NB4 (cell line): ENCODE measurements around the gene ADAM10.
A peak's percentile ranks its signal among the peaks of the same experiment; 100 is the strongest.

Experiments used
- DNase-seq: peaks from one replicate; pipeline ENCODE4 v3.0.0; 2010; ENCODE audit warnings: low read depth
- H3K4me3 ChIP-seq: one replicate; pipeline ENCODE4 v1.5.1; 2011; ENCODE audit warnings: mild to moderate bottlenecking, low read depth, low read length, moderate library complexity
- CTCF ChIP-seq: IDR thresholded peaks from one replicate; pipeline ENCODE4 v1.5.1; 2012; ENCODE audit warnings: low read depth, low read length
- MAX ChIP-seq: IDR thresholded peaks from 2 replicates; pipeline ENCODE4 v1.6.1; 2011; ENCODE audit warnings: low read depth, low read length
- MYC ChIP-seq: IDR thresholded peaks from 2 replicates; pipeline ENCODE4 v1.6.1; 2011; ENCODE audit warnings: low read depth, low read length
- POLR2A ChIP-seq: IDR thresholded peaks from 2 replicates; pipeline ENCODE4 v1.6.1; 2011; ENCODE audit warnings: mild to moderate bottlenecking; ENCODE audit not compliant: insufficient read length; ENCODE audit errors: extremely low read depth

Gene ADAM10

GRCh38 chr15:58762731-58763130, 13.2 kb upstream of the ADAM10 start:
- no peak for TF ChIP-seq CTCF
- TF ChIP-seq MAX: no peak
- no peak for TF ChIP-seq MYC
- TF ChIP-seq POLR2A: no peak
- no peak overlapping the region for H3K4me3 ChIP-seq
- DNase-seq: no peak

GRCh38 chr15:58762285-58762684, 12.8 kb upstream of the ADAM10 start:
- no peak for DNase-seq
- TF ChIP-seq MAX (no peak), POLR2A (no peak), MYC (no peak), CTCF (no peak)
- no peak overlapping the region for H3K4me3 ChIP-seq

DNA sequence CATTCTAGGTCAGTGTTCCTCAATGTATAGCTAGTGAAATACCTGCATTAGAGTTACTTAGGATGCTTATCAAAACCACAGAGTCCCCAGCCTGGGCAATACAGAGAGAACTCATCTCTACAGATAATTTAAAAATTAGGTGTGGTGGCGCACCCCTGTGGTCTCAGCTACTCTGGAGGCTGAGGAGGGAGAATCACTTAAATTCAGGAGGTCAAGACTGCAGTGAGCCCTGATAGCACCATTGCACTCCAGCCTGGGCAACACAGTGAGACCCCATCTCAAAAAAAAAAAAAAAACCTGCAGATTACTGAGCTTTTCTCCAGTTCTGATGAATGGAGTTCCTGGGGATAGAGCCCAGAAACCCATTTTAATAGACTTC, 11.5 kb upstream of the ADAM10 start:
- peak; percentile 58 for DNase-seq
- TF ChIP-seq MYC: no peak

GRCh38 chr15:58760385-58761009, 11.0 kb upstream of the ADAM10 start:
- H3K4me3 ChIP-seq: peak overlapping the region; percentile 32
- TF ChIP-seq POLR2A (no peak), MAX (peak; percentile 32; the same call in 1 of the 2 replicates), CTCF (no peak), MYC (0 out of 2 replicates have a peak, but pooled peaks have one; percentile 42)
- peak; percentile 79 for DNase-seq

More for the DNA sequence above, 11.5 kb upstream of the ADAM10 start:
- H3K4me3 ChIP-seq: no peak overlapping the region

DNA sequence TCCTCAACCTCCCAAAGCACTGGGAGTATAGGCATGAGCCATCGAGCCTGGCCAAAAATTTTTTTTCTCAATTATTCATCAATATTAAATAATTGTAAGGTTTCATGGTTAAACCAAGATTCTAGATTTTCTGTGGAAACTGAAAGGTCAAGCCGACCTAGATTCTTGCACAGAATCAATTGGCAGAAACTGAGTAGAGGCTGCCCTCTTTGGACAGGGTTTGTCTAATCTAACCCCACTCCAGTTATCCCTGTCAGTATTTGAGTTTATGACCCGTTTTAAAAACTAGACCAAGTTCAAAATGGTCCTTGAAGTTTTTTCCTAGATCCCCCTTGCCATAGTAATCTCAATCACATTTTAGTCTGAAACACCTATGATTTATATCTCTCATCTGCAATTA, 8.6 kb upstream of the ADAM10 start:
- peak; percentile 40 for DNase-seq

DNA sequence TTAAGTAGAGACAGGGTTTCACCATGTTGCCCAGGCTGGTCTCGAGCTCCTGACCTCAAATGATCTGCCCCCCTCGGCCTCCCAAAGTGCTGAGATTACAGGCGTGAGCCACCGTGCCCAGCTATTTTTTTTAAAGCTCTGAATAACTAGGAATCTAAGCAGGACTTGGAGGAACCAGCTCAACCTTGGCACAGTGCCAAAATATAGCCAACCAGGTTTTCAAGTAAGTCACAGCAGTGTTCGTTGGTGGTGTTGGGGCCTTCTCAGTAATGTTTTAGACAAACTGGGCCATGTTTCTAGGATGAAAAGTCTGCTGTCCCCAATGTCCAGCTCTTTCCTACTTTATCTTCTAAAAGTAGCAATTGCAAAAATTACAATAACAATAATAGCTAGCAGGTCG, 6.4 kb upstream of the ADAM10 start:
- TF ChIP-seq CTCF (no peak), MAX (no peak), MYC (no peak), POLR2A (no peak)
- no peak for DNase-seq
- no peak overlapping the region for H3K4me3 ChIP-seq

More for the DNA sequence above, 8.6 kb upstream of the ADAM10 start:
- TF ChIP-seq MYC: no peak
- TF ChIP-seq CTCF: no peak
- TF ChIP-seq MAX: no peak
- TF ChIP-seq POLR2A: no peak
- no peak overlapping the region for H3K4me3 ChIP-seq
